Parathyroid adenoma (tissue), 2 donors: Measurements from ENCODE around the gene SEPTIN8.

ENCODE experiments used
- H2AFZ ChIP-seq: fragments of 300-600 bp; sonication (generic); one replicate; pipeline ENCODE4 v1.7.0; 2017; ENCODE audit warnings: antibody characterized with exemption, mild to moderate bottlenecking
- H3K27ac ChIP-seq: fragments of 300-600 bp; sonication (generic); one replicate; pipeline ENCODE4 v1.7.0; 2017
- H3K27me3 ChIP-seq: fragments of 300-600 bp; sonication (generic); one replicate; pipeline ENCODE4 v1.7.0; 2017; ENCODE audit warnings: low read length; ENCODE audit not compliant: control insufficient read depth, insufficient read depth
- H3K36me3 ChIP-seq: fragments of 300-600 bp; sonication (generic); one replicate; pipeline ENCODE4 v1.7.0; 2017; ENCODE audit warnings: low read length; ENCODE audit not compliant: control insufficient read depth, insufficient read depth
- H3K4me1 ChIP-seq: fragments of 300-600 bp; sonication (generic); one replicate; pipeline ENCODE4 v1.7.0; 2017; ENCODE audit warnings: control low read depth
- H3K4me2 ChIP-seq: fragments of 300-600 bp; sonication (generic); one replicate; pipeline ENCODE4 v1.7.0; 2017; ENCODE audit warnings: low read length
- H3K4me3 ChIP-seq: fragments of 300-600 bp; sonication (generic); one replicate; pipeline ENCODE4 v1.7.0; 2017; ENCODE audit warnings: low read depth, low read length
- H3K79me2 ChIP-seq: fragments of 300-600 bp; sonication (generic); one replicate; pipeline ENCODE4 v1.7.0; 2017; ENCODE audit warnings: control low read depth
- H3K9ac ChIP-seq: fragments of 300-600 bp; sonication (generic); one replicate; pipeline ENCODE4 v1.7.0; 2017; ENCODE audit warnings: mild to moderate bottlenecking
- H3K9me3 ChIP-seq: fragments of 300-600 bp; sonication (generic); one replicate; pipeline ENCODE4 v1.7.0; 2017; ENCODE audit warnings: low read length; ENCODE audit not compliant: control insufficient read depth
- TF ChIP-seq, protein P1 (sequence below): fragments of 300-600 bp; sonication (generic); IDR thresholded peaks from one replicate; pipeline ENCODE4 v1.7.0; 2017; ENCODE audit warnings: antibody characterized with exemption, mild to moderate bottlenecking
- donor health status: primary hyperparathyroidism.

The SEPTIN8 gene

DNA sequence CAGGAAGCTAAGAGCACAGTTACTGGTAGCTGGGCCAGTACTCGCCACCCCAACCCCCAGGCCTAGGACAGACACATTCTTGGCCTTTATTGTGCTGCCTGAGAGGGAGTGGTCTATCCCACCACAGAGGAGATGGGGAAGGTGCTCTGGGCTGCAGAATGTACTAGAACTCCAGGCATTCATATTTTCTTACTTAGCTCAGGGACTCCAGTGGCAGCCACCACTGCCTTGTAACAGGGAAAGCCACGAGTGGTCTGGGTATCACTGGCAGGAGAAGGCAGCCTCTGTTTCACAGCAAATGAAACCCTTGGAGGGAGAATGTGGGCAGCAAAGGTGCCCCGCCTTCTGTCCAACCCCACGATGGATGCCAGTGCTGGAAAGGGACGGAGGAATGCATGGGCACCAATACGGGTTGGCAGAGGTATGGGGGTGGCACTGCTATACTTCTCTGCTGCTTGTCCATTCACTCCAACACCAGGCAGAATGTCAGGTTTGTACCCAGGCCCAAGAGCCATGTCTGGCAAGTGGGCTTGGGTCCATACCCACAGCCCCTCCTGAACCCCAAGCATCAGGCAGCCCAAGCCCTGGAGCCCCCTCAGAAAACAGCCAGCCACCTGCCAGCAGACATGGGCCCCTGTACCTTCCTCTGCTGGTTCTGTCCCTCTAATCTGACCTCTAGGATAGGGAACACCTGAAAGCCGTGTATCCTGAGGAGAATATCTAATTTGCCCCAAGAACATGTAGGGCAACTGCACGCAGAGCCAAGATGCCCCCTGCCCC is 4.6 kb downstream of the SEPTIN8 start:
- no peak overlapping the region for H3K4me3 ChIP-seq
- H3K27me3 ChIP-seq = no peaks in the 10 kb centered on the region
- TF ChIP-seq, protein P1, sequence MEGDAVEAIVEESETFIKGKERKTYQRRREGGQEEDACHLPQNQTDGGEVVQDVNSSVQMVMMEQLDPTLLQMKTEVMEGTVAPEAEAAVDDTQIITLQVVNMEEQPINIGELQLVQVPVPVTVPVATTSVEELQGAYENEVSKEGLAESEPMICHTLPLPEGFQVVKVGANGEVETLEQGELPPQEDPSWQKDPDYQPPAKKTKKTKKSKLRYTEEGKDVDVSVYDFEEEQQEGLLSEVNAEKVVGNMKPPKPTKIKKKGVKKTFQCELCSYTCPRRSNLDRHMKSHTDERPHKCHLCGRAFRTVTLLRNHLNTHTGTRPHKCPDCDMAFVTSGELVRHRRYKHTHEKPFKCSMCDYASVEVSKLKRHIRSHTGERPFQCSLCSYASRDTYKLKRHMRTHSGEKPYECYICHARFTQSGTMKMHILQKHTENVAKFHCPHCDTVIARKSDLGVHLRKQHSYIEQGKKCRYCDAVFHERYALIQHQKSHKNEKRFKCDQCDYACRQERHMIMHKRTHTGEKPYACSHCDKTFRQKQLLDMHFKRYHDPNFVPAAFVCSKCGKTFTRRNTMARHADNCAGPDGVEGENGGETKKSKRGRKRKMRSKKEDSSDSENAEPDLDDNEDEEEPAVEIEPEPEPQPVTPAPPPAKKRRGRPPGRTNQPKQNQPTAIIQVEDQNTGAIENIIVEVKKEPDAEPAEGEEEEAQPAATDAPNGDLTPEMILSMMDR = no peak
- peaks cover 25% of the 10 kb centered on the region for H3K79me2 ChIP-seq
- H3K36me3 ChIP-seq = no peaks in the 10 kb centered on the region
- H3K27ac ChIP-seq = peak overlapping the region; percentile 2
- no peaks in the 10 kb centered on the region for H3K9me3 ChIP-seq
- no peak overlapping the region for H3K4me2 ChIP-seq
- no peak overlapping the region for H3K9ac ChIP-seq
- H3K4me1 ChIP-seq = peaks cover 33% of the 10 kb centered on the region
- no peak overlapping the region for H2AFZ ChIP-seq

DNA sequence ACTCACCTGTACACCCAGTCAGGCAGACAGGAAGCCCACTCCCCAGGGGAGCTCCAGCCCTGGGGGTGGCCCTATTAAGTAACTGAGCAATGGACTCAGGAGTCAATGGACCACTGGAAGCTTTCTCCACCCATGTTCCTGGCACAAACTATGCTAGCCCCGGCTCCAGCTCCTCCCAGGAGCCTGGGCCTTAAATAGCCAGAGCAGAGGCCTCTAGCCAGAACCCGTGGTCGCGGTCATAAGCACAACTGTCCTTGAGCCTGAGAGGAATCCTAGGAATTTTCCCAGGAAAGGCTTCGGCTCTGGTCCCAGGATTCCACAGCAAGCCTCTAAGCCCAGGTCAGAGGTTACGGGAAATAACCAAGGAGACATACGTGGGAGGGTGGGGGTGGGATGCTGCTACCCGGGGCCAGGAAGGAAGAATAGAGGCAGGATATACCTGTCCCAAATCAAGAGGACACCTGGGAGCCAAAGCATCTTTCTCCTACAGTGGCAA is 5.5 kb downstream of the SEPTIN8 start:
- Histone ChIP-seq H3K4me3 (no peak overlapping the region), H3K27me3 (no peaks in the 10 kb centered on the region), H2AFZ (no peak overlapping the region), H3K9me3 (no peaks in the 10 kb centered on the region), H3K9ac (no peak overlapping the region), H3K4me1 (peaks cover 36% of the 10 kb centered on the region), H3K27ac (no peak overlapping the region), H3K79me2 (peaks cover 28% of the 10 kb centered on the region), H3K36me3 (no peaks in the 10 kb centered on the region), H3K4me2 (no peak overlapping the region)
- TF ChIP-seq, protein P1 = no peak

DNA sequence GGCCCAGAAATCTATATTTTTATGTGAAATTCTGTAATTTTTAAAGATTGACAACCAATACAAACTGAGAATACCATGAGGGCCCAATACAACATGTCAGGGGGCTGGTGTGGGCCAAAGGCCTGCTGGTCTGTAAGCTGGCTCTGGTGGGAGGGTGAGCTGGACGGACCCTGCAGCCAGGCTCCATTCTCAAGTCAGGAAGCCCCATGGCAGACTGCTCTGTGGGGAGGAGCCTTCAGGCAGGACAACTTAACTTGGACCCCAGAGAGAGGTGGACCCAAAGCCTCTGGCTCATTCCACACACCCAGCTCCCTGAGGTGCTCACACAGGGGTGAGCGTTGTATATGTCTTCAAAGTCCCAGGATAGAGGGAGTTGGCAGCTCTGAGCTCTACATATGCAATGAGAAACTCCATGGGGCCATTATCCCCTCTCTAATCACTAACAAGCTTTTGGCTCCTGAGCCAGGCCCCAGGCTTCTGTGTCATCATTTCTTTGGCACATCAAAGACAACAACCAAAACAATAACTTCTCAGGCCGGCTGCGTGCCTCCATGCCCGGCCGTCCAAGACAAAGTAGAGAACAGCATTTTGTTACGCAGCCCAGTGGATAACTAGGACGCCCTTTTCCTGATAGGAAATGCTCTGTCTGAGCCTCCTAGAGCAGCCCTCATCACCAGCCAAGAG is 6.4 kb downstream of the SEPTIN8 start:
- Histone ChIP-seq H3K36me3 (no peaks in the 10 kb centered on the region), H3K79me2 (peaks cover 33% of the 10 kb centered on the region), H2AFZ (no peak overlapping the region), H3K9me3 (no peaks in the 10 kb centered on the region), H3K4me3 (no peak overlapping the region), H3K4me2 (no peak overlapping the region), H3K27me3 (no peaks in the 10 kb centered on the region), H3K9ac (no peak overlapping the region), H3K4me1 (peaks cover 36% of the 10 kb centered on the region), H3K27ac (no peak overlapping the region)
- TF ChIP-seq, protein P1 = no peak

DNA sequence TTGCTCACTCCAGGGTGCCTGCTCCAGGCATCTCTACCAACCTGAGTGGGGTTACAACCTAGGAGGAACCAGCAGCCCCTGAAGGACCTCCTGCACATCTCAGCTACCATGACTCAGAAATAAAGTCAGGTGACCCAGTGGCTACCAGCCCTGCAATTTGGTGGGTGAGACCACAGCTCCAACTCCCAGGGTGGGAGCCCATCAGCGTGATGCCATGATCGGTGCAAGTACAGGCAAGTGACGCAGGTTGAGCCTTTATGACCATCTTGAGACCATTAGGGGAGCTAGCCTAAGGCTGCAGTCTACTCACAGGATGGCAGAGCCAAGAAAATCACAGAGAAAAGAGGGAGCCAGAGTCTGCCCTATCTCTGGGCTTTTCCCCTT is 8.6 kb downstream of the SEPTIN8 start:
- Histone ChIP-seq H3K4me2 (no peak overlapping the region), H3K9me3 (no peaks in the 10 kb centered on the region), H3K4me3 (no peak overlapping the region), H3K36me3 (no peaks in the 10 kb centered on the region), H3K79me2 (peaks cover 35% of the 10 kb centered on the region), H2AFZ (no peak overlapping the region), H3K27me3 (no peaks in the 10 kb centered on the region), H3K9ac (no peak overlapping the region), H3K27ac (no peak overlapping the region), H3K4me1 (peaks cover 16% of the 10 kb centered on the region)
- TF ChIP-seq, protein P1 = no peak
